Measurements from ENCODE around the gene DDC. TPM values are rescaled to one million over a fixed set of nuclear protein-coding genes. Genes with fewer than 3 reads are reported as not detected.

Gene DDC
- total RNA-seq, 1 donor from 2014 or later, result not detected

DNA sequence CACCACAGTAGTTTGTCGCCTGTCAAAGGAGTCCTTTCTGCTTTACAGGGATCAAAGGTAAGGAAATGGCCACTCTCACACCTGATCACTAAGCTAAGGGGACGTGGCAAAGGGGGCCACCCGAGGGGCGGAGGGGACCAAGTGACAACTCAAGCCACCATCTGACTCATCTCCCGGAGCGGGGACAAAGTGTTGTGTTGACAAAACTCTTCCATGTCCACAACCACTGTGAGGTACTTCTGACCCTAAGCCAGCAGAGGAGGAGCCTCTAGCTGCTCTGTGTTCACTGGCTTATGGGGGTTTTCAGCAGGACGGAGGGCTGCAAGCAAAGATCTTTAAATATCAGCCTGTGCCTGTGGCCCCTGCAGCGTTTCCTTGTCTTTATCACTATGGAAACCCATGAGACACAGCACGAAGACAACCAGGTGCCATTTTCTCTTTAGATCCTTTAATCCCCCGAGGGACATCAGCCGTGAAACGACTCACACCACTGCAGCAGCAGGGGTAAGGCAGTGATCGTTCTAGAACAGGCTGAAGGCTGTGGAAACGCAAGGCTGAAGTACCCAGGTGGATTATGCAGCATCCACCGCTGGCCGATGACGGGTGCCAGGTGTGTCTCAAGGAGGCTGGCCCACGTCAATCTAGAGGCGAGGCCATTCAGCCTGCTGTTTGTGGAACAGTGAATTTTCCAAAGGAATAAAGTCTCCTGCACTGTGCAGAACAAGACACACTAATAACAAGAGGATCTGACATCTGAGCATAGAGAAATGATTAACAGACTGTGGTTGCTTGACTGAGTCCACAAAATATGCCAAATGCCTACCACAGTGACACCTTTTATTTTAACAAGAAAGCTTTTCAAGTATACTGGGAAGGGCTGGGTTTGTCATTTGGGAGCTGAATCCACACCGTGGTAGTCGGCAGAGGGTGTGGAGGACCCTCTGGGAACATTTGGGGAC is 26.6 kb upstream of the DDC start:
- Mint-ChIP-seq H3K4me3 (ENCODE audit: unreplicated experiment) (no peak overlapping the region), H3K36me3 (ENCODE audit: low read depth) (peaks cover 39% of the 10 kb centered on the region), H3K27ac (ENCODE audit: unreplicated experiment) (no peak overlapping the region), H3K9me3 (ENCODE audit: low read depth) (no peaks in the 10 kb centered on the region), H3K4me1 (ENCODE audit: low read depth) (no peaks in the 10 kb centered on the region), H3K27me3 (ENCODE audit: low read depth) (no peaks in the 10 kb centered on the region)
- TF ChIP-seq, protein P1, sequence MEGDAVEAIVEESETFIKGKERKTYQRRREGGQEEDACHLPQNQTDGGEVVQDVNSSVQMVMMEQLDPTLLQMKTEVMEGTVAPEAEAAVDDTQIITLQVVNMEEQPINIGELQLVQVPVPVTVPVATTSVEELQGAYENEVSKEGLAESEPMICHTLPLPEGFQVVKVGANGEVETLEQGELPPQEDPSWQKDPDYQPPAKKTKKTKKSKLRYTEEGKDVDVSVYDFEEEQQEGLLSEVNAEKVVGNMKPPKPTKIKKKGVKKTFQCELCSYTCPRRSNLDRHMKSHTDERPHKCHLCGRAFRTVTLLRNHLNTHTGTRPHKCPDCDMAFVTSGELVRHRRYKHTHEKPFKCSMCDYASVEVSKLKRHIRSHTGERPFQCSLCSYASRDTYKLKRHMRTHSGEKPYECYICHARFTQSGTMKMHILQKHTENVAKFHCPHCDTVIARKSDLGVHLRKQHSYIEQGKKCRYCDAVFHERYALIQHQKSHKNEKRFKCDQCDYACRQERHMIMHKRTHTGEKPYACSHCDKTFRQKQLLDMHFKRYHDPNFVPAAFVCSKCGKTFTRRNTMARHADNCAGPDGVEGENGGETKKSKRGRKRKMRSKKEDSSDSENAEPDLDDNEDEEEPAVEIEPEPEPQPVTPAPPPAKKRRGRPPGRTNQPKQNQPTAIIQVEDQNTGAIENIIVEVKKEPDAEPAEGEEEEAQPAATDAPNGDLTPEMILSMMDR (IDR thresholded peaks at IDR 0.05), result no peak
- no peak for DNase-seq (ENCODE audit: low spot score)

DNA sequence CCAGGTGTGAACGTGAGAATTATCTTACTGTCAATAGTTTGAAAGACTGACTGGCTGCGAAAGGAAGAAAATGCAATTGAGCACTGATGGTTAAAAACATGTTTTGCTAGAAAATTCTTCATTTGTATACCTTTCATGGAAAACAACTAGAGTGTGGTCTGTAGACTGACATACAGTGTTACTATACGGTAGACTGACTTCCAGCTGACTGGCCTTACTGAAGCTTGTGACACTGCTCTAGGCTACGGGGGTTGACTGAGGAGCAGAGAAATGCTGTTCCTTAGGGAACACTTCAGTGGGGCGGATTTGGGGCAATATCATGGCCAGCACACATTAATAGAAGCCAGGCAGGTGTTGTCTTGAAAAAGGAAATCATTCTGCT is 25.9 kb upstream of the DDC start:
- H3K36me3 Mint-ChIP-seq (ENCODE audit: low read depth), result peaks cover 36% of the 10 kb centered on the region
- no peaks in the 10 kb centered on the region for H3K27me3 Mint-ChIP-seq (ENCODE audit: low read depth)
- no peaks in the 10 kb centered on the region for H3K9me3 Mint-ChIP-seq (ENCODE audit: low read depth)
- TF ChIP-seq, protein P1 (IDR thresholded peaks at IDR 0.05), result no peak
- H3K27ac Mint-ChIP-seq (ENCODE audit: unreplicated experiment), result no peak overlapping the region
- H3K4me3 Mint-ChIP-seq (ENCODE audit: unreplicated experiment), result no peak overlapping the region
- DNase-seq (ENCODE audit: low spot score), result no peak
- no peaks in the 10 kb centered on the region for H3K4me1 Mint-ChIP-seq (ENCODE audit: low read depth)

DNA sequence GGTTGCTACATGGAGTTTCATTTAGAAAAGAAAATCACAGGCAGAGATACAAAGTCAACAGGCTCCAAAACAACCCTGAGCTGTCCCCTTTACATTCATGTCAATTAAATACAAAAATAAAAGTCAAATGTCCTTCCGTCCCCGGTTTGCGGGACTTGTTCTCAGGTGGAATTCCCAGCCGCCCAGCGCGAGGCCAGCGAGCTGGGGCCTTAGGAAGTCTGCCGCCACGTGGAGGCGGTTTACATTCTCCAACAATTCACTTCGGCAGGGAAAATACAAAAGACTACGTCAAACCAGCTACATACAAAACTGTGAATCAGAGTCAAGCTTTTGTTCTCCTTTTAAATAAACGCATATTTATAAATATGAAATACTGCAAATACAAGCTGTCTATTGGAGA is 25.3 kb upstream of the DDC start:
- Mint-ChIP-seq H3K9me3 (ENCODE audit: low read depth) (no peaks in the 10 kb centered on the region), H3K27me3 (ENCODE audit: low read depth) (no peaks in the 10 kb centered on the region), H3K36me3 (ENCODE audit: low read depth) (peaks cover 34% of the 10 kb centered on the region), H3K27ac (ENCODE audit: unreplicated experiment) (no peak overlapping the region), H3K4me3 (ENCODE audit: unreplicated experiment) (no peak overlapping the region), H3K4me1 (ENCODE audit: low read depth) (no peaks in the 10 kb centered on the region)
- TF ChIP-seq, protein P1 (IDR thresholded peaks at IDR 0.05), result no peak
- DNase-seq (ENCODE audit: low spot score), result no peak

DNA sequence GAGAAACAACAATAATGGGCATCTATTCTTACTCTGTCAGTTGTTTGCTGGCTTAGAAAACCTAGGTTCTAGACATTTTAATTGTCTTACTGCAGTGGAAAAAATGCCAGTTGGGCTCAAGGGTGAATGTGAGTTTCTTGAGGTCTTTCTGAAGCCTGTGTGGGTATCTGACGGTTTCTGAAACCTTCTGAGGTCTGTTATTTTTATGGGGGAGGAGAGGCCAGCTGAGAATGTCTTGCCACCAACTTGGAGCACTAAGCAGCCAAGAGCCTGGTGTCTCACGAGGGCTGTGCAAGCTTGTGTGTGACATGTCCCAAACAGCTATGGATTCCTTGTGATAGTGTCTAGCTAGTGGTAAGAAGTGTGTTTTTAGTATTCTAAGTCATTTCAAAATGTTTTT is 24.2 kb upstream of the DDC start:
- TF ChIP-seq, protein P1 (IDR thresholded peaks at IDR 0.05), result no peak
- DNase-seq (ENCODE audit: low spot score), result no peak
- no peaks in the 10 kb centered on the region for H3K9me3 Mint-ChIP-seq (ENCODE audit: low read depth)
- peaks cover 26% of the 10 kb centered on the region for H3K36me3 Mint-ChIP-seq (ENCODE audit: low read depth)
- no peaks in the 10 kb centered on the region for H3K27me3 Mint-ChIP-seq (ENCODE audit: low read depth)
- H3K4me3 Mint-ChIP-seq (ENCODE audit: unreplicated experiment), result no peak overlapping the region
- H3K4me1 Mint-ChIP-seq (ENCODE audit: low read depth), result no peaks in the 10 kb centered on the region
- no peak overlapping the region for H3K27ac Mint-ChIP-seq (ENCODE audit: unreplicated experiment)

DNA sequence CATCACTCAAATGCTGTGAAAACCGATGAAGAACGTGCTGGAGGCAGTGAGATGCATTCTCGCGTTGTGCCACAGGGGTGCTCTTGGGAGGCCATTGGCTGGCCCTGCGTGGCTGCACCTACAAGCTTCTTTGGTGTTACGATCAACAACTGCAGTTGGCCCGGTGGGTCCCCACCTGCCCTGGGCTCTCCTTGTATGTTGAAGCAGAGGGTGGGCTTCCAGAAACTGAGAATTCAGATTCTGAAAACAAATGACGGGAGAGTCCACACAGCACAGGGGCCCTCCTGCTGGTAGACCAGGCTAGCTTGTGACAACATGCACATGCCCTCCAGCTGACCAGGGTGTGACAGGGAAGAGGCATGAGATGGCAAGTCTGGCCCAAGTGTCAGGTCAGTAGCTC is 23.7 kb upstream of the DDC start:
- Mint-ChIP-seq H3K4me3 (ENCODE audit: unreplicated experiment) (no peak overlapping the region), H3K27me3 (ENCODE audit: low read depth) (no peaks in the 10 kb centered on the region), H3K27ac (ENCODE audit: unreplicated experiment) (no peak overlapping the region), H3K4me1 (ENCODE audit: low read depth) (no peaks in the 10 kb centered on the region), H3K9me3 (ENCODE audit: low read depth) (peaks cover 2% of the 10 kb centered on the region), H3K36me3 (ENCODE audit: low read depth) (peaks cover 27% of the 10 kb centered on the region)
- no peak for DNase-seq (ENCODE audit: low spot score)
- TF ChIP-seq, protein P1 (IDR thresholded peaks at IDR 0.05), result peak; percentile 10
